DOHH2 (cell line): ENCODE data around the gene SMG6.

Experiments
- H3F3A ChIP-seq: fragments of 200-600 bp; sonication (generic), shearing (Covaris generic); 2 replicates; pipeline ENCODE4 v1.6.0; 2016; ENCODE audit warnings: antibody characterized with exemption, mild to moderate bottlenecking; ENCODE audit not compliant: control insufficient read depth, insufficient read depth
- H3K27ac ChIP-seq: fragments of 200-600 bp; sonication (generic); 2 replicates; pipeline ENCODE4 v1.5.1; 2014; ENCODE audit warnings: low read depth, mild to moderate bottlenecking, low read length, moderate library complexity
- H3K27me3 ChIP-seq: fragments of 200-600 bp; sonication (generic); 2 replicates; pipeline ENCODE4 v1.6.1; 2014; ENCODE audit warnings: mild to moderate bottlenecking, low read length, mixed read lengths; ENCODE audit not compliant: control insufficient read depth
- H3K36me3 ChIP-seq: fragments of 200-600 bp; sonication (generic); 2 replicates; pipeline ENCODE4 v1.6.1; 2014; ENCODE audit warnings: mild to moderate bottlenecking, low read length, moderate library complexity, mixed read lengths; ENCODE audit not compliant: control insufficient read depth
- H3K4me1 ChIP-seq: fragments of 200-600 bp; sonication (generic); 2 replicates; pipeline ENCODE4 v1.6.1; 2014; ENCODE audit warnings: mild to moderate bottlenecking, low read length, mixed read lengths; ENCODE audit not compliant: control insufficient read depth
- H3K4me2 ChIP-seq: fragments of 200-600 bp; sonication (generic); 2 replicates; pipeline ENCODE4 v1.6.0; 2014; ENCODE audit warnings: mild to moderate bottlenecking, low read length, moderate library complexity
- H3K4me3 ChIP-seq: fragments of 200-600 bp; sonication (generic); 2 replicates; pipeline ENCODE4 v1.5.1; 2014; ENCODE audit warnings: mild to moderate bottlenecking, low read length, mixed read lengths
- H3K79me2 ChIP-seq: fragments of 200-600 bp; sonication (generic); 2 replicates; pipeline ENCODE4 v1.6.1; 2014; ENCODE audit warnings: mild to moderate bottlenecking, low read length, mixed read lengths; ENCODE audit not compliant: control insufficient read depth
- H3K9me2 ChIP-seq: fragments of 200-600 bp; sonication (generic); replicated peaks from 2 replicates; pipeline ENCODE4 v1.6.1; 2014; ENCODE audit warnings: mild to moderate bottlenecking, low read length, mixed read lengths; ENCODE audit not compliant: control insufficient read depth
- H3K9me3 ChIP-seq: fragments of 200-600 bp; sonication (generic); 2 replicates; pipeline ENCODE4 v1.6.1; 2014; ENCODE audit warnings: antibody characterized with exemption, low read length, mixed read lengths; ENCODE audit not compliant: control insufficient read depth, insufficient read depth
- H4K20me1 ChIP-seq: fragments of 200-600 bp; sonication (generic); 2 replicates; pipeline ENCODE4 v1.6.0; 2014; ENCODE audit warnings: low read depth, mild to moderate bottlenecking, antibody characterized with exemption, low read length, moderate library complexity; ENCODE audit not compliant: control insufficient read depth, insufficient read depth
- EZH2phosphoT487 ChIP-seq: fragments of 200-600 bp; sonication (generic); IDR thresholded peaks from 2 replicates; pipeline ENCODE4 v1.6.1; 2017; ENCODE audit warnings: borderline replicate concordance, mild to moderate bottlenecking, antibody characterized with exemption, low read length, moderate library complexity, mixed read lengths
- TF ChIP-seq, protein P1 (sequence below): fragments of 200-600 bp; sonication (generic); IDR thresholded peaks from one replicate; pipeline ENCODE4 v1.5.1; 2014; ENCODE audit warnings: antibody characterized with exemption, mild to moderate bottlenecking, low read depth, low read length; ENCODE audit not compliant: poor library complexity, severe bottlenecking

The SMG6 gene

DNA sequence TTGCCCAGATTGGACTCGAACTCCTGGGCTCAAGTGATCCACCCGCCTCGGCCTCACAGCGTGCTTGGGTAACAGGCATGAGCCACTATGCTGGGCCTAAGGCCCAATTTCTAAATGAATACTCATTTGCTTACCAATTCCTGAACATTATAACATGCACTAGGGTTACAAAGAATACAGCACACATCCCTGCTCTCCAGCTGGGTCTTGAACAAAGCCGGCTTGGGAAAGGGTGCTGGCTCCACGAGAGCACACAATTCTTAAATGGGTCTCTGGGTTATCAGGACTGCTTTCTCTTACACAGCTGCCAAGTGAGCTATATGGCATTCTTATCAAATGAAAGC is 190.3 kb downstream of the SMG6 start:
- Histone ChIP-seq H3K4me3 (no peak overlapping the region), H3K9me3 (no peaks in the 10 kb centered on the region), H3K27me3 (no peaks in the 10 kb centered on the region), H3K4me1 (peaks cover 17% of the 10 kb centered on the region), H3K9me2 (no peaks in the 10 kb centered on the region), H3F3A (peaks cover 7% of the 10 kb centered on the region; the same call in 1 of the 2 replicates), H3K27ac (no peak overlapping the region), H3K4me2 (no peak overlapping the region), H3K79me2 (no peaks in the 10 kb centered on the region), H3K36me3 (no peaks in the 10 kb centered on the region), H4K20me1 (no peaks in the 10 kb centered on the region)
- no peak for TF ChIP-seq EZH2phosphoT487
- TF ChIP-seq, protein P1, sequence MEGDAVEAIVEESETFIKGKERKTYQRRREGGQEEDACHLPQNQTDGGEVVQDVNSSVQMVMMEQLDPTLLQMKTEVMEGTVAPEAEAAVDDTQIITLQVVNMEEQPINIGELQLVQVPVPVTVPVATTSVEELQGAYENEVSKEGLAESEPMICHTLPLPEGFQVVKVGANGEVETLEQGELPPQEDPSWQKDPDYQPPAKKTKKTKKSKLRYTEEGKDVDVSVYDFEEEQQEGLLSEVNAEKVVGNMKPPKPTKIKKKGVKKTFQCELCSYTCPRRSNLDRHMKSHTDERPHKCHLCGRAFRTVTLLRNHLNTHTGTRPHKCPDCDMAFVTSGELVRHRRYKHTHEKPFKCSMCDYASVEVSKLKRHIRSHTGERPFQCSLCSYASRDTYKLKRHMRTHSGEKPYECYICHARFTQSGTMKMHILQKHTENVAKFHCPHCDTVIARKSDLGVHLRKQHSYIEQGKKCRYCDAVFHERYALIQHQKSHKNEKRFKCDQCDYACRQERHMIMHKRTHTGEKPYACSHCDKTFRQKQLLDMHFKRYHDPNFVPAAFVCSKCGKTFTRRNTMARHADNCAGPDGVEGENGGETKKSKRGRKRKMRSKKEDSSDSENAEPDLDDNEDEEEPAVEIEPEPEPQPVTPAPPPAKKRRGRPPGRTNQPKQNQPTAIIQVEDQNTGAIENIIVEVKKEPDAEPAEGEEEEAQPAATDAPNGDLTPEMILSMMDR: no peak

DNA sequence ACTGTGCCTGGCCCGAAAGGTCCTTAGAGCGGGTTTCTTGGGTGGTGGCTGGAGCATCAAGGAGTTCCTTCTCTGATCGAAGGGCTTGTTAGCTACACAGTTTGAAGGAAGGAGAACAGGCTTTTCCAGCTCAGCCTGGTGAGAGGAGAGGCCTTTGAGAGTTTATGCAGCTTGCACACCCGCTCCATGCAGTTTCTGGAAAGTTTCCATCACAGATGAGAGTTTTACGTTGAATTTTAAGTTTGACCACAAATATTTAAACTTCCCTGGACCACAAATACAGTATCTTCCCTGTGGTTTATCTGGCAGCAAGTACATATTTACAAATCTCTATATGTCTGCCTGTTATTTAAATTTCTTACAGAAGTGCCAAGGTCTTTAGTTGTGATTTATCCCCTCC is 191.9 kb downstream of the SMG6 start:
- Histone ChIP-seq H3K27ac (no peak overlapping the region), H3K4me2 (no peak overlapping the region), H3K9me3 (no peaks in the 10 kb centered on the region), H3F3A (no peaks in the 10 kb centered on the region), H3K9me2 (no peaks in the 10 kb centered on the region), H3K4me3 (no peak overlapping the region), H3K4me1 (peaks cover 17% of the 10 kb centered on the region), H3K79me2 (no peaks in the 10 kb centered on the region), H4K20me1 (no peaks in the 10 kb centered on the region), H3K36me3 (no peaks in the 10 kb centered on the region), H3K27me3 (no peaks in the 10 kb centered on the region)
- TF ChIP-seq EZH2phosphoT487: no peak
- TF ChIP-seq, protein P1: no peak

DNA sequence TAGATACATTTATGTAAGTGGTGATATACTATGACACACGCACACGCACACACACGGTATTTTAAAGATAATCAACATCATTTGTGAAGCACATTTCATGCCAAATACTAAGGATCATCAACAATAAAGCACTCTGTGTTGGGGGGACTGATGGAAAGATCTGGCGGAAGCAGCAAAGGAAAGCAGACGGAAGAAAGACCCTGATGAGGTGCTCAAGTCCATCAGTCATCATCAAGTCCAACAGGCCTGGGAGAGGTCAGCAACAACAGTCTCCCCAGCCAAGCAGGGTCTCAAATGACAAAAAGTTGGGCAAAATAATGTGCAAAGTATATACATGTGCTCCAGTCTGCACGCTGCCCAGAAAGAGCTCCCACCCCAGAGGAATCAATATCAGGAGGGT is 193.1 kb downstream of the SMG6 start:
- Histone ChIP-seq H3K9me2 (no peaks in the 10 kb centered on the region), H3K36me3 (no peaks in the 10 kb centered on the region), H3K4me1 (peaks cover 17% of the 10 kb centered on the region), H3K4me3 (no peak overlapping the region), H3K27me3 (no peaks in the 10 kb centered on the region), H3F3A (no peaks in the 10 kb centered on the region), H3K79me2 (no peaks in the 10 kb centered on the region), H3K4me2 (no peak overlapping the region), H3K27ac (no peak overlapping the region), H4K20me1 (no peaks in the 10 kb centered on the region), H3K9me3 (no peaks in the 10 kb centered on the region)
- no peak for TF ChIP-seq EZH2phosphoT487
- TF ChIP-seq, protein P1: no peak

DNA sequence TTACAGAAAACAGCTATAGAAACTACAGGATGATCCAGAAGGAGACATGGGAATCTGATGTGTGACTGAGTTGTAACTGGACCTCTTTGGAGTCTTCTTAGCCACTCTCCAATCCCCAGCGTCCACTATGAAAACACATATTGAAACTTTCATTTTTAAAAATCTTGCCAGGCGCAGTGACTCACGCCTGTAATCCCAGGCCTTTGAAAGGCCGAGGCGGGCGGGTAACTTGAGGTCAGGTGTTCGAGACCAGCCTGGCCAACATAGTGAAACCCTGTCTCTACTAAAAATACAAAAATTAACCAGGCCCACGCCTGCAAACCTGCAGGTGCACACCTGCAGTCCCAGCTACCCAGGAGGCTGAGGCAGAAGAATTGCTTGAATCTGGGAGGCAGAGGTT is 195.4 kb downstream of the SMG6 start:
- TF ChIP-seq, protein P1: no peak
- no peak for TF ChIP-seq EZH2phosphoT487
- H3K27me3 ChIP-seq: no peaks in the 10 kb centered on the region
- no peak overlapping the region for H3K27ac ChIP-seq
- no peaks in the 10 kb centered on the region for H4K20me1 ChIP-seq
- H3K4me2 ChIP-seq: 0 out of 2 replicates have a peak overlapping the region, but pooled peaks have one; percentile 0
- H3K36me3 ChIP-seq: no peaks in the 10 kb centered on the region
- H3K4me1 ChIP-seq: peaks cover 17% of the 10 kb centered on the region
- no peak overlapping the region for H3K4me3 ChIP-seq
- no peaks in the 10 kb centered on the region for H3F3A ChIP-seq
- no peaks in the 10 kb centered on the region for H3K9me3 ChIP-seq
- H3K9me2 ChIP-seq: no peaks in the 10 kb centered on the region
- H3K79me2 ChIP-seq: no peaks in the 10 kb centered on the region
